BJ (cell line): ENCODE measurements around the gene CES1. TPM values are rescaled to one million over a fixed set of nuclear protein-coding genes. Genes with fewer than 3 reads are reported as not detected.

Experiments used
- CTCF ChIA-PET: fragments of 350-600 bp; formaldehyde crosslinking; extraction: SDS; loops from one replicate; lab custom pipeline; 2021; ENCODE audit warnings: antibody characterized with exemption, inconsistent platforms; lab: Yijun Ruan, JAX
- POLR2A ChIA-PET: fragments of 300-600 bp; sonication (Branson Sonifier 250); formaldehyde crosslinking; extraction: SDS; loops from one replicate; lab custom pipeline; 2021; ENCODE audit warnings: antibody characterized with exemption; lab: Charles Lee
- DNase-seq: peaks from one replicate; pipeline ENCODE4 v3.0.0-alpha.2; 2011; ENCODE audit warnings: low read depth
- H3K27me3 ChIP-seq: 2 replicates; pipeline ENCODE4 v1.6.0; 2011; ENCODE audit warnings: low read length; ENCODE audit not compliant: control insufficient read depth, insufficient read depth
- H3K36me3 ChIP-seq: 2 replicates; pipeline ENCODE4 v1.5.1; 2011; ENCODE audit warnings: low read length; ENCODE audit not compliant: control insufficient read depth, insufficient read depth
- H3K4me3 ChIP-seq: 2 replicates; pipeline ENCODE4 v1.5.1; 2011; ENCODE audit warnings: low read depth, mild to moderate bottlenecking, control low read depth, low read length
- polyA plus RNA-seq: library from polyadenylated mRNA; depleted of rRNA; stranded (reverse); fragments of >200 nt; gene quantifications from 2 replicates; pipeline ENCODE4 v1.2.3, GENCODE V29; 2011
- TF ChIP-seq, protein P1 (sequence below): IDR thresholded peaks from 2 replicates; pipeline ENCODE4 v1.5.1; 2011; ENCODE audit warnings: low read depth, mild to moderate bottlenecking, control low read depth, inconsistent platforms, low read length, moderate library complexity; ENCODE audit not compliant: insufficient read depth

CES1 gene
- polyA plus RNA-seq, 1 experiment, result 0.69 TPM

DNA sequence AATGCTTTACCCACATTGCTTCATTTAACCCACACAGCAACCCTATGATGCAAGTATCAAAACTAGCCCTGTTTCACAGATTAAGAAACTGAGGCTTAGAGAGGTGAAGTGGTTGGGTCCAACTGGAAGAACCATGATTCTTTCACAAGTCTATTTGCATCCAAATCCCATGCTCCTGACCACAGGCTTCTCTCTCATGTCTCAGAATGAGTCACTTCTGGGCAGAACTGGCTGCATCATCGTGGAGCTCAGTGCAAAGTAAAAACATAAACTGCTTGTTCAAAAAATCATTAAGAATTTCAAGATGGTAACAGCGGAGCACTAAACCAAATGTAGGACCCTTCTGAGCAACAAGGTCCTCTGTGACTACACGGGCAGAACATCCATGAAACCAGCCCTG lies 20.2 kb upstream of the CES1 start:
- no peaks in the 10 kb centered on the region for H3K27me3 ChIP-seq
- ChIA-PET CTCF (no interaction called here), POLR2A (no interaction called here)
- TF ChIP-seq, protein P1, sequence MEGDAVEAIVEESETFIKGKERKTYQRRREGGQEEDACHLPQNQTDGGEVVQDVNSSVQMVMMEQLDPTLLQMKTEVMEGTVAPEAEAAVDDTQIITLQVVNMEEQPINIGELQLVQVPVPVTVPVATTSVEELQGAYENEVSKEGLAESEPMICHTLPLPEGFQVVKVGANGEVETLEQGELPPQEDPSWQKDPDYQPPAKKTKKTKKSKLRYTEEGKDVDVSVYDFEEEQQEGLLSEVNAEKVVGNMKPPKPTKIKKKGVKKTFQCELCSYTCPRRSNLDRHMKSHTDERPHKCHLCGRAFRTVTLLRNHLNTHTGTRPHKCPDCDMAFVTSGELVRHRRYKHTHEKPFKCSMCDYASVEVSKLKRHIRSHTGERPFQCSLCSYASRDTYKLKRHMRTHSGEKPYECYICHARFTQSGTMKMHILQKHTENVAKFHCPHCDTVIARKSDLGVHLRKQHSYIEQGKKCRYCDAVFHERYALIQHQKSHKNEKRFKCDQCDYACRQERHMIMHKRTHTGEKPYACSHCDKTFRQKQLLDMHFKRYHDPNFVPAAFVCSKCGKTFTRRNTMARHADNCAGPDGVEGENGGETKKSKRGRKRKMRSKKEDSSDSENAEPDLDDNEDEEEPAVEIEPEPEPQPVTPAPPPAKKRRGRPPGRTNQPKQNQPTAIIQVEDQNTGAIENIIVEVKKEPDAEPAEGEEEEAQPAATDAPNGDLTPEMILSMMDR, result no peak
- no peak for DNase-seq
- H3K4me3 ChIP-seq, result no peak overlapping the region
- H3K36me3 ChIP-seq, result no peaks in the 10 kb centered on the region

DNA sequence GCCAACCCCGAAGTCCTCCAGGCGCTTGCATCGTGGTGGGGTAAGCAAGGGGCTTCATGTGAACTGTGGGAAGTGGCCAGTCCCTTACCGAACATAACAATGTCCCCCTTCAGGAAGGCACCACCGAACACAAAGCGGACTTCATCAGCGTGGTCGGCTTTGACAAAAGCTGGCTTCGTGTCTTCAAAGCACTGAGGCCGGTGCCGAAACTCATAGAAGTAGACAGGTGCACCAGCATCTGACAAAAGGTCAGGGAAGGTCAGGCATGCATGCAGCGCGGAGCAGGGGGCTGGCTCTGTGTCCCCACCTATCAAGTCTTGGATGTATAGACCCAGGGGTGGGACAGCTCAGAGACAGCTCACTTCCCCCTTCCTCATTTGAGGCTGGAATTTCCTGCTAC lies 16.6 kb upstream of the CES1 start:
- H3K36me3 ChIP-seq, result no peaks in the 10 kb centered on the region
- peaks cover 2% of the 10 kb centered on the region; the same call in 1 of the 2 replicates for H3K27me3 ChIP-seq
- ChIA-PET POLR2A (no interaction called here), CTCF (no interaction called here)
- TF ChIP-seq, protein P1, result no peak
- no peak overlapping the region for H3K4me3 ChIP-seq
- no peak for DNase-seq

DNA sequence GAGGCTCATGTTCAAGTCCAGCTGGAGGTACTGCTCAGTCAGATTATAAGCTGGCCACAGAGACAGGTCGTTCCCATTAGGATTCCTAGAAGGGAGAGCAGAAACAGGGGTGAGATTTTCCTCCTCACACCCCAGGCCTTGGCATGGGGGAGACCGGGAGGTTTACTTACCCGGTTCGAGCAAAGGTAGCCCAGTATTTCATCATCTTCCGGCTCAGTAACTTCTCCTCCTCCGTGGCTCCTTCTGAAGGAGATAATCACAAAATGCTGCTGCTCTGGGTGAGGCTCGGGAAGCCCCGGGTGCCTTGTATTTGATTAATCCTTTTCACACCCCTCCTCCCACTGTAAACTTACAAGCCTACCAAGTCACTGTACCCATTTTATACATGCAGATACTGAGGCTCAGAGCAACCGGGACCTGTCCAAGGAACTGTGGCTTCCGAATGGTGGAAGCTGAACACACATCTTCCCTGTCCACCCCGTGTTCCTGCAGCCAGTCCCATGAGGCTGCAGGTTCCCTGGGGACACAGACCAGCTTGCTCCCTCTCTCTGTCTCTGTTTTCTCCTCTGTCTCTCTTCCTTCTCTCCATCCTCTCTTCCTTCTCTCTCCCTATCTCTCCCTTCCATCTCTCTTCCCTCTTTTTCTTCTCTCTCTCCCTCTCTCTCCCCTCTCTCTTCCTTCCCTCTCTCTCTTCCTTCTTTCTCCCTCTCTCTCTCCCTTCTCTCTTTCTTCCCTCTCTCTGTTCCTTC lies 13.9 kb upstream of the CES1 start:
- no peak overlapping the region for H3K4me3 ChIP-seq
- TF ChIP-seq, protein P1, result no peak
- ChIA-PET POLR2A (no interaction called here), CTCF (interaction anchor here (1.5 kb wide), 1 partner anchor 382 kb away, joined by 7 read pairs; no protein-coding TSS in a partner anchor)
- no peak for DNase-seq
- H3K27me3 ChIP-seq, result peaks cover 3% of the 10 kb centered on the region
- H3K36me3 ChIP-seq, result no peaks in the 10 kb centered on the region

DNA sequence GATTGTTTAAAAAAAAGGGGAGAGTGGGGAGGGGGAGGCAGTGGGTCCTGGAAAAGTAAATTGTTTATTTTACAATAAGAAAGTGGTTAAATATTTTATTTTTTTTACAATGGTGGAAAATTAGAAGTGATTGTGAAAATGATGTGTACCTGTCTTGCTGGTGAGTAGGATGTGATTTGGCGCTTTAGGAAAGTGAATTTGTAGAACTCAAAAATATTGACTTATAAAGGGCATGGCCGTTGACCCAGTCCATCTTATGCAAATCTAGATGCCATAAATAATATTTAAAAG lies 10.2 kb upstream of the CES1 start:
- H3K4me3 ChIP-seq, result no peak overlapping the region
- H3K36me3 ChIP-seq, result no peaks in the 10 kb centered on the region
- TF ChIP-seq, protein P1, result no peak
- ChIA-PET POLR2A (no interaction called here), CTCF (no interaction called here)
- peaks cover 3% of the 10 kb centered on the region for H3K27me3 ChIP-seq
- DNase-seq, result no peak

DNA sequence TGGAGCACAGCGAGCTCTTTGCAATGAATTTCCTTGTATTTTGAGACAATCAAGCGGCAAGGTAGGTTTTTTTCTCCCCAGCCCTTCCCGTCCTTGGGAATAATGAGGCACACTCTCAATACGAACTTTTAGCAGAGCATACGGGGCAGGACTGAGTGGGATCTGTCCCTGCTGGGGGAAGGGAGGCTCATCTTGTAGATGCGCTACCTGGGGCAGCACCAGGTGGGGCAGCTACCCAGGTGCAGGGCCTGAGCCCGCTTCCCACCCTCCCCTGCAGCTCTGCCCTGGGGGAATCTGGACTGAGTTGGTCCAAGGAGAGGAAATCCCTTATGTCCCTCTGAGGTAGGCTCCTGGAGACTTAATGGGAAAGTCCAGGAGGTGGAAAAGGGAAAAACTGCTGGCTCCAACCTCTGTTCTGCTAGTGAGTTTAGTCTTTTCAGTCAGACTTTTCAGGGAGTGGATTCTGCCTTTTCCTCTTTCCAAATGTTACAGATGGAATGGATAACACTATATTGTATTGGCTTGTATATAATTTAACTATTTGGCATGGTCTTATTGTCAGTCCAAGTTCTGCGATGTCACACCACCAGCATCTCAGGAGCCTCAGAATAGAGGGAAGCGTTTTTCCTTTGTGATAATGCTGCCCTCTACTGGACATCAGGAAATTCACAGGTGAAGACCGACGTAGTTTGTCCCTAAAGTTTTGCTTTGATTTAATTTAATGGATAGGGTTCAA lies 9.6 kb upstream of the CES1 start:
- Histone ChIP-seq H3K27me3 (peaks cover 3% of the 10 kb centered on the region), H3K4me3 (no peak overlapping the region), H3K36me3 (no peaks in the 10 kb centered on the region)
- no peak for DNase-seq
- ChIA-PET CTCF (interaction anchor here (0.8 to 3.8 kb wide), 14 partner anchors 9 to 386 kb away, joined by 3 to 17 read pairs (median 4); partner anchors contain the start of gene CES1), POLR2A (no interaction called here)
- TF ChIP-seq, protein P1, result peak; percentile 63
